ENCODE data around the gene EHMT1.

Gene EHMT1

GRCh38 chr9:137742698-137743097 is 123.9 kb downstream of the EHMT1 start:
- Histone ChIP-seq H3K4me3 (ENCODE audit: insufficient read depth, low read length, poor library complexity, severe bottlenecking) (no peak overlapping the region), H3K79me2 (ENCODE audit: insufficient read depth, low read length) (peaks cover 17% of the 10 kb centered on the region; the same call in 1 of the 2 replicates), H3K9ac (ENCODE audit: low read length) (no peak overlapping the region), H3K27me3 (ENCODE audit: low read length) (no peaks in the 10 kb centered on the region), H2AFZ (ENCODE audit: low read depth, low read length, severe bottlenecking) (no peak overlapping the region), H3K36me3 (ENCODE audit: low read length) (peaks cover 9% of the 10 kb centered on the region), H3K9me3 (ENCODE audit: insufficient read depth, low read length) (no peaks in the 10 kb centered on the region), H3F3A (ENCODE audit: insufficient read depth) (peaks cover 27% of the 10 kb centered on the region), H3K27ac (ENCODE audit: low read depth, low read length) (no peak overlapping the region), H4K20me1 (ENCODE audit: low read depth, low read length) (no peaks in the 10 kb centered on the region), H3K4me2 (ENCODE audit: low read depth, low read length, poor library complexity, severe bottlenecking) (no peak overlapping the region), H3K9me2 (replicated peaks; ENCODE audit: insufficient read depth, low read length) (no peaks in the 10 kb centered on the region)
- TF ChIP-seq EZH2phosphoT487 (conservative IDR thresholded peaks at IDR 0.05; ENCODE audit: low read length), result no peak
- TF ChIP-seq, protein P1, sequence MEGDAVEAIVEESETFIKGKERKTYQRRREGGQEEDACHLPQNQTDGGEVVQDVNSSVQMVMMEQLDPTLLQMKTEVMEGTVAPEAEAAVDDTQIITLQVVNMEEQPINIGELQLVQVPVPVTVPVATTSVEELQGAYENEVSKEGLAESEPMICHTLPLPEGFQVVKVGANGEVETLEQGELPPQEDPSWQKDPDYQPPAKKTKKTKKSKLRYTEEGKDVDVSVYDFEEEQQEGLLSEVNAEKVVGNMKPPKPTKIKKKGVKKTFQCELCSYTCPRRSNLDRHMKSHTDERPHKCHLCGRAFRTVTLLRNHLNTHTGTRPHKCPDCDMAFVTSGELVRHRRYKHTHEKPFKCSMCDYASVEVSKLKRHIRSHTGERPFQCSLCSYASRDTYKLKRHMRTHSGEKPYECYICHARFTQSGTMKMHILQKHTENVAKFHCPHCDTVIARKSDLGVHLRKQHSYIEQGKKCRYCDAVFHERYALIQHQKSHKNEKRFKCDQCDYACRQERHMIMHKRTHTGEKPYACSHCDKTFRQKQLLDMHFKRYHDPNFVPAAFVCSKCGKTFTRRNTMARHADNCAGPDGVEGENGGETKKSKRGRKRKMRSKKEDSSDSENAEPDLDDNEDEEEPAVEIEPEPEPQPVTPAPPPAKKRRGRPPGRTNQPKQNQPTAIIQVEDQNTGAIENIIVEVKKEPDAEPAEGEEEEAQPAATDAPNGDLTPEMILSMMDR (IDR thresholded peaks at IDR 0.05; ENCODE audit: insufficient read depth, low read length, poor library complexity, severe bottlenecking), result no peak

DNA sequence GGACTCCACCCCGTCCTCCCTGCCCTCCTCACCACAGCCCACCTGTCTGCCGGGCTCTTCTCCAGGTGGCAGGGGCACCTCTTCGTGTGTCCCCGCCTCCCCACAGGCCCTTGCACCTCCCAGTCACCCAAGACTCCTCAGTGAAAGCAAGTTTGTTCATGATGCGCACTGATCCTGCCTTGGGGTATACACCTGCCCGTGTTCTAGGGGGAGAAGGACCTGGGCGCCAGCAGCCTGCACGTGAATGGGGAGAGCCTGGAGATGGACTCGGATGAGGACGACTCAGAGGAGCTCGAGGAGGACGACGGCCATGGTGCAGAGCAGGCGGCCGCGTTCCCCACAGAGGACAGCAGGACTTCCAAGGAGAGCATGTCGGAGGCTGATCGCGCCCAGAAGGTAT is 124.9 kb downstream of the EHMT1 start:
- Histone ChIP-seq H4K20me1 (ENCODE audit: low read depth, low read length) (no peaks in the 10 kb centered on the region), H3K4me2 (ENCODE audit: low read depth, low read length, poor library complexity, severe bottlenecking) (no peak overlapping the region), H3K9me3 (ENCODE audit: insufficient read depth, low read length) (no peaks in the 10 kb centered on the region), H3K4me3 (ENCODE audit: insufficient read depth, low read length, poor library complexity, severe bottlenecking) (no peak overlapping the region), H3F3A (ENCODE audit: insufficient read depth) (peaks cover 19% of the 10 kb centered on the region), H3K79me2 (ENCODE audit: insufficient read depth, low read length) (peaks cover 21% of the 10 kb centered on the region), H3K27ac (ENCODE audit: low read depth, low read length) (no peak overlapping the region), H3K27me3 (ENCODE audit: low read length) (no peaks in the 10 kb centered on the region), H3K36me3 (ENCODE audit: low read length) (peaks cover 9% of the 10 kb centered on the region), H3K9ac (ENCODE audit: low read length) (no peak overlapping the region), H3K9me2 (replicated peaks; ENCODE audit: insufficient read depth, low read length) (no peaks in the 10 kb centered on the region), H2AFZ (ENCODE audit: low read depth, low read length, severe bottlenecking) (no peak overlapping the region)
- TF ChIP-seq, protein P1 (IDR thresholded peaks at IDR 0.05; ENCODE audit: insufficient read depth, low read length, poor library complexity, severe bottlenecking), result no peak
- TF ChIP-seq EZH2phosphoT487 (conservative IDR thresholded peaks at IDR 0.05; ENCODE audit: low read length), result no peak

DNA sequence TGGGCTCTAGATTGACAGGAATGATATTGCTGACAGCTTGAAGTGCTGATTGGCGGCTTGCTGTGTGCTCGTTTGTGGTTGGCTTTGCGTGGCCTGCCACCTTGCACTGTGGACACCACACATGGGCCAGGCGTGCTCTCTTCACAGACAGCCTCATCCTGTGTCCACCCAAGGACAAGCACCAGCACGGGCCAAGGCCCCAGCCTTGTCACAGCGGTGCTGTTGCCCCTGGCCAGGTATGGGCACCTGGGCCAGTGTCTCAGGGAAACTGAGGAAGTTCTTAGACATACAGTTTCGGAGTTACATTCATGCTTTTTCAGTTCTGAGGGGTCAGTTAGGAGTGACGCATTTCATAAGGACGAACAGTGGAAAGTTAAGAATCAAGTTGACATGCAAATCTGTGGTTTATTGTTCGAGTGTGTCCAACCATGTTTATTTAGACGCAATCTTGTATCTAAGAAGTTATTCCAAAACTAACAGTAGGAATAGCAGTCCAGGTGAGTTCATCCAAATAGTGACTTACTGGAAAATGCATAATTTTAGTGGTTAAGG is 125.9 kb downstream of the EHMT1 start:
- Histone ChIP-seq H4K20me1 (ENCODE audit: low read depth, low read length) (no peaks in the 10 kb centered on the region), H3K4me2 (ENCODE audit: low read depth, low read length, poor library complexity, severe bottlenecking) (peak overlapping the region; percentile 38)

More for the DNA sequence above, 125.9 kb downstream of the EHMT1 start:
- TF ChIP-seq, protein P1 (IDR thresholded peaks at IDR 0.05; ENCODE audit: insufficient read depth, low read length, poor library complexity, severe bottlenecking), result no peak
- no peak for TF ChIP-seq EZH2phosphoT487 (conservative IDR thresholded peaks at IDR 0.05; ENCODE audit: low read length)
- no peaks in the 10 kb centered on the region for H3K27me3 ChIP-seq (ENCODE audit: low read length)
- H2AFZ ChIP-seq (ENCODE audit: low read depth, low read length, severe bottlenecking), result no peak overlapping the region
- no peak overlapping the region for H3K4me3 ChIP-seq (ENCODE audit: insufficient read depth, low read length, poor library complexity, severe bottlenecking)
- no peak overlapping the region for H3K9ac ChIP-seq (ENCODE audit: low read length)
- peaks cover 9% of the 10 kb centered on the region for H3K36me3 ChIP-seq (ENCODE audit: low read length)
- H3K27ac ChIP-seq (ENCODE audit: low read depth, low read length), result peak overlapping the region; percentile 67
- peaks cover 17% of the 10 kb centered on the region for H3K79me2 ChIP-seq (ENCODE audit: insufficient read depth, low read length)
- no peaks in the 10 kb centered on the region for H3K9me2 ChIP-seq (replicated peaks; ENCODE audit: insufficient read depth, low read length)
- H3K9me3 ChIP-seq (ENCODE audit: insufficient read depth, low read length), result no peaks in the 10 kb centered on the region
- peaks cover 13% of the 10 kb centered on the region for H3F3A ChIP-seq (ENCODE audit: insufficient read depth)

All from SU-DHL-6 (cell line).